HG03439 (cell line): ENCODE results near the gene LDLRAD1.
"Not testable (repeated sequence)": the region's sequence is repeated elsewhere in the genome, so short reads cannot be mapped to it uniquely, and the experiment has no call there.

ENCODE experiments used
- ATAC-seq: cut with Tn5 transposase; IDR thresholded peaks from one replicate; pipeline ENCODE4 v1.9.1; 2021; ENCODE audit warnings: mild to moderate bottlenecking, moderate library complexity; ENCODE audit not compliant: unreplicated experiment

The LDLRAD1 gene

GRCh38 chr1:53995683-53996082 is 22.3 kb downstream of the LDLRAD1 start:
- no peak for ATAC-seq

DNA sequence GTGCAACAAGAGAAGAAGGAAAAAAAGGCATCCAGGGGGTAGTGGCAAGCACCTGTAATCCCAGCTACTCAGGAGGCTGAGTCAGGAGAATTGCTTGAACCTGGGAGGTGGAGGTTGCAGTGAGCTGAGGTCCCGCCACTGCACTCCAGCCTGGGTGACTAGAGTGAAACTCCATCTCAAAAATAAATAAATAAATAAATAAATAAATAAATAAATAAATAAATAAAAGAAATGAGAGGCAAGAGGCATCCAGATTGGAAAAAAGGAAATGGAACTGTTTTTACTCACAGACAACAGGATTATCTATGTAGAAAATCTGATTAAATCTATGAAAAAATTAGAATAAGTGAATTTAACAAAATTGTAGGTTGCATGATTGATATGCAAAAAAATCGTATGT is 23.5 kb downstream of the LDLRAD1 start:
- not testable (repeated sequence) for ATAC-seq

GRCh38 chr1:53992085-53992874 is 25.7 kb downstream of the LDLRAD1 start:
- no peak for ATAC-seq

GRCh38 chr1:53987880-53988279 is 30.1 kb downstream of the LDLRAD1 start:
- ATAC-seq, result no peak

GRCh38 chr1:53986458-53986857 is 31.5 kb downstream of the LDLRAD1 start:
- ATAC-seq, result no peak

DNA sequence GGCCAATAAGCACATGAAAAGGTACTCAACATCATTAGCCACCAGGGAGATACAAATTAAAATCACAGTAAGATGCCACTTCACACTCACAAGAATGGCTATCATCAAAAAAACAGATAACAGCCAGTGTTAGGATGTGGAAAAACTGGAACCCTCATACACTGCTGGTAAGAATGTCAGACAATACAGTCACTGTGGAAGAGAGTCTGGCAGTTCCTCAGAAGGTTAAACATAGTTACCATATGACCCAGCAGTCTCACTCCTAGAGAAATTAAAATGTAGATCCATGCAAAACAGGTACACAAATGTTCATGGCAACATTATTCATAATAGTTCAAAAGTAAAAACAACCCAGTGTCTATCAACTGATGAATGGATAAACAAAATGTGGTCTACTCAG is 33.3 kb downstream of the LDLRAD1 start:
- no peak for ATAC-seq

DNA sequence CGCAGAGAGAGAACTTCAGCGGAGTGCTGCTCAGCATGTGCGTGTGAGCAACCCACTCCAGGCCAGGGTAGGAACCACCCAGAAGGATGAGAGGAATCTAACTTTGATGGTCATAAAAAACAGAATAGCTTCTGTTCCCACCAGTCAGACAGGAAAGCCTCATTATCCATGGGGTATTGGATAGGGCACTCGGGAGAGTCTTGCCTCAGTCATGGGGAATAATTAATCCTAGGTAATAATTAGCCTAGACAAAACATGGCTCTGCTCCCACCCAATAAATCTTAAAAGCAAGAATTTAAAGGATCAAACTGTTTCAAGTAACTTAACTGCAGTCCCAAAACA is 35.3 kb downstream of the LDLRAD1 start:
- no peak for ATAC-seq

- ATAC-seq, result no peak
These were observed 35.8 kb downstream of the LDLRAD1 start for GRCh38 chr1:53982034-53982762.

GRCh38 chr1:53981220-53981619 is 36.8 kb downstream of the LDLRAD1 start:
- ATAC-seq, result no peak

GRCh38 chr1:53979712-53980450 is 38.1 kb downstream of the LDLRAD1 start:
- no peak for ATAC-seq

DNA sequence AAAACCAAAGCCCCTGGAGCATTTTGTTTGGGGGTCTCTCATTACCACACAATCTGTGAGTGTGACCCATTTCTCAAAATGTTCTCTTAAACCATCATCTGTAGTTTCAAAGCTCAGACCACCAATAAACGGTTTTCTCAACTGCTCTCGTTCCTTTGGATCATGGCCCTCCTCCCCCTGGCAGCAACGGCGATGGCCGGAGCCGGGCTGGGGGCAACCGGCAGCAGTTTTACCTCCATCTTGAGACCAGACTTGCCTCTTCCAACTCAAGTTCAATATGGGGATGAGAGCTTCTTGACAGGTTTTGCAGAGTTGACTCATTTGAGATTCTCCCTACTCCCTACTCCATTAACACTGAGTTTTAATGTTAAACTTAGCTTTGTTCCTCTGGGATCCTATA is 42.1 kb downstream of the LDLRAD1 start:
- ATAC-seq, result no peak

DNA sequence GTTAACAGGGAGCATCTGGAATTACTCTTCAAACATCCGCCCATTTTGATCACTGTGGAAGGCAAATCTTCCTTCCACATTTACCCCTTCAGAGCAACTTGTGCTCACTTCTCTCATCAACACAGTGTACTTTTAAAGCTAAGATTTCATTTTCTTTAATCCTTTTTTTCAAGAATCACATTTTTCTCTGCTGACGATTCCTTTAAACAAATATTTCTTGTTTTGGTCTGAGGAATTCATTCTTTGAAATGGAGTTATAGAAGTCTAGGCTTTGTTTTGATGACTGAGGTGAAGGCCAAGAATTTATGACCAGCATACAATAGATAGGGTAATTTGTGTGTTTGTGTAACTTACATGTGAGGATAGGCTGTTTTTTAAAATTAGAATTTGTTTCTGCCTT is 46.3 kb downstream of the LDLRAD1 start:
- no peak for ATAC-seq

DNA sequence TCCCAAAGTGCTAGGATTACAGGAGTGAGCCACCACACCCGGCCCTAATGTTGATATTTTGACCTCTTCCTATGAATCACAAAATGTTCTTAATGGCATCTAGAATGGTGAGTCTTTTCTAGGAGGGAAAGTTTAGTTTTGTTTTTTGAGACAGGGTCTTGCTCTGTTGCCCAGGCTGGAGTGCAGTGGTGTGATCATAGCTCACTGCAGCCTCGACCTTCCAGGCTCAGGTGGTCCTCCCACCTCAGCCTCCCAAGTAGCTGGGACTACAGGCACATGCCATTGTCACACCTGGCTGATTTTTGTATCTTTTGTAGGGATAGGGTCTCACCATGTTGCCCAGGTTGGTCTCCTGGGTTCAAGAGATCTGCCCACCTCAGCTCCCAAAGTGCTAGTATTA is 48.7 kb downstream of the LDLRAD1 start:
- ATAC-seq, result not testable (repeated sequence)

GRCh38 chr1:53968125-53968513 is 49.9 kb downstream of the LDLRAD1 start:
- no peak for ATAC-seq

GRCh38 chr1:53967409-53968124 is 50.4 kb downstream of the LDLRAD1 start:
- no peak for ATAC-seq

- ATAC-seq, result no peak
These were observed 51.2 kb downstream of the LDLRAD1 start for GRCh38 chr1:53966794-53967193.

DNA sequence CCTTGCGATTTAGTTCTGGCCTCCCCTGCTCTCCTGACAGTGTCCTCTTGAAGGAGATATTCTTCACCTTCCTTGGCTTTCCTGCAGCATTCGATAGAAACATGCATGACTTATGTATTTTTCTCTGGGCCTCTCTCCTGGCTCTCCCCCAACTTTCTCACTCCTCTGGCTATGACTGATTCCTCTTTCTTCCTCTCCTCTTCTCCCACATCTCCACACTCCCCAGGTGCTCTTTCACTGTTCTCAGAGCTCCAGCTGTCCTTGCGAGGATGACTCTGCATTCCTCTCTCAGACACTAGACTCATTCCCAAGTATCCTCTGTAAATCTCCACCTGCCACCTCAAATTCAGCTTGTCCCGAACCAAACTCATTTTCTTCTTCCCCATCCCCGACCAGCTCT is 53.9 kb downstream of the LDLRAD1 start:
- ATAC-seq, result no peak

DNA sequence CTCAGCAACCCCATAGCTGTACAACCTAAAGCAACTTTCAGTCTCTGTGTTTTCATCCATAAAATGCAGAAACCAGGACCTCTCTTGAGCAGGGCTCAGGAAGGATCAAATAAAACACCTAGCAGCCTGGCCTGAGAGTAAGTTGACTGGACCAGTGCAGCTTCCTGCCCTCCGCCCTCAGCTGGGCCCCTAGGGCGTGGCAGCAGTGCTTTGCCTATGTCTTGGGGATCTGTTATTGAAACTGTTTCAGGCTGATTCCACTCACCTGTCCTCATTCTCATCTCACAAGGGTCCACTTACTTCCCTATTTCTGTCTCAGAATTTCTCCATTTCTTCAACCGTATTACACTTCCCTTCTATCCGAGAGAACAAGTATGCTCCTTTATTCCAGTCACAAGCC is 54.5 kb downstream of the LDLRAD1 start:
- no peak for ATAC-seq

- no peak for ATAC-seq
These were observed 55.6 kb downstream of the LDLRAD1 start for GRCh38 chr1:53962395-53962794.

- no peak for ATAC-seq
These were observed 58.2 kb downstream of the LDLRAD1 start for GRCh38 chr1:53959664-53960250.
